Measurements from ENCODE around the gene ADGRV1.

ADGRV1 gene

DNA sequence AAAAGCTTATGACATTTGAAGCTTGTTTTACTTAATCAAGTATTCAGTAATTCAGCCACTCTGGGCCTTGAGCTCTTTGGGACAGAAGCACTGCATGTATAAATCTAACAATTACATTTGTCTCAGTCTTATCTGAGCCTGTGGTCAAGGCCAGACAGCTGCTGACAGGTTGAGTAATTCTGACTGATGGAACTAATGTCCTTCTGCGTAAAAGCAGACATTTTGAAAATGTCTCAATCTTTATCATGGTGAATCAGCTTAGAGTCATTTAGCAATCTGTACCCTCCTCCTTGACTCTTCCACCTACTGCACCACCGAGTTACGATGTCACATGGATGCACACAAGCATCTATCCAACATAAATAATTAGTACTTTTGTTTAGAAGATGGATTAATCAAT, 424.6 kb downstream of the ADGRV1 start:
- H3K27ac ChIP-seq = no peak overlapping the region
- TF ChIP-seq, protein P1, sequence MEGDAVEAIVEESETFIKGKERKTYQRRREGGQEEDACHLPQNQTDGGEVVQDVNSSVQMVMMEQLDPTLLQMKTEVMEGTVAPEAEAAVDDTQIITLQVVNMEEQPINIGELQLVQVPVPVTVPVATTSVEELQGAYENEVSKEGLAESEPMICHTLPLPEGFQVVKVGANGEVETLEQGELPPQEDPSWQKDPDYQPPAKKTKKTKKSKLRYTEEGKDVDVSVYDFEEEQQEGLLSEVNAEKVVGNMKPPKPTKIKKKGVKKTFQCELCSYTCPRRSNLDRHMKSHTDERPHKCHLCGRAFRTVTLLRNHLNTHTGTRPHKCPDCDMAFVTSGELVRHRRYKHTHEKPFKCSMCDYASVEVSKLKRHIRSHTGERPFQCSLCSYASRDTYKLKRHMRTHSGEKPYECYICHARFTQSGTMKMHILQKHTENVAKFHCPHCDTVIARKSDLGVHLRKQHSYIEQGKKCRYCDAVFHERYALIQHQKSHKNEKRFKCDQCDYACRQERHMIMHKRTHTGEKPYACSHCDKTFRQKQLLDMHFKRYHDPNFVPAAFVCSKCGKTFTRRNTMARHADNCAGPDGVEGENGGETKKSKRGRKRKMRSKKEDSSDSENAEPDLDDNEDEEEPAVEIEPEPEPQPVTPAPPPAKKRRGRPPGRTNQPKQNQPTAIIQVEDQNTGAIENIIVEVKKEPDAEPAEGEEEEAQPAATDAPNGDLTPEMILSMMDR (IDR thresholded peaks at IDR 0.05) = no peak
- no peak overlapping the region for H3K4me3 ChIP-seq
- no peak for DNase-seq (ENCODE audit: low spot score)

DNA sequence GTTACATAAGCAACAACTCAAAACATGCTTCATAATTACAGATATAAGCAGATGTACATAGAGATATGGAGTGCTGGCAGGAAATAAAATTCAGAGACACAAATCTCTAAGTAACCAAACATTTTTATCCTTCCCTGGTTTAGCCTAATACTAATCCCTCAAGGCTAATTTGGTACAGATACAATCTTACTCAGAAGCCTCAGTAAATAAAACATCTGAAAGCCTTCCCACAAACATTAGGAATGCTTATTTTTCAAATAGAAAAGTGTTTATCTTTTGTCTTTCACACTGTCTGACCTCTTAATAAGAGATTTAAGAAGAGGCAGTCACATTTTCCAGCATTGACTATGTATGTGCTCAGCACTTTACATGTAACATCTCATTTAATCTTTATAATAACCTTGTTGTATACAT, 425.1 kb downstream of the ADGRV1 start:
- TF ChIP-seq, protein P1 (IDR thresholded peaks at IDR 0.05) = no peak
- Histone ChIP-seq H3K27ac (no peak overlapping the region), H3K4me3 (no peak overlapping the region)
- DNase-seq (ENCODE audit: low spot score) = no peak

DNA sequence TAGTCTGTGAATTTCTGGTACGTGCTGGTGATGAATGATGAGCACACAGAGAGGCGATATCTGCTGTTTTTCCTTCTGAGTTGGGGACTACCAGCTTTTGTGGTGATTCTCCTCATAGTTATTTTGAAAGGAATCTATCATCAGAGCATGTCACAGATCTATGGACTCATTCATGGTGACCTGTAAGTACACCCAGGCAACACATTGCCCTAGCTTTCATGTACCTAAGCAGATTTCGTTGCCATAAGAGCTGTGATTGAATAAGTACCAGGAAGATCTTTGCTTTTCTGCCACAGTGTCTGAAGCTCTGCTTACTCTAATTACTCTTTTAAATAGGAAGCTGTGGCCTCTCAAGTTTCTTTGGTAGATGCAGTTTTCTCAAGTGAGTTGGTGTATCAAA, 426.7 kb downstream of the ADGRV1 start:
- no peak for DNase-seq (ENCODE audit: low spot score)
- no peak overlapping the region for H3K4me3 ChIP-seq
- TF ChIP-seq, protein P1 (IDR thresholded peaks at IDR 0.05) = no peak
- H3K27ac ChIP-seq = no peak overlapping the region

DNA sequence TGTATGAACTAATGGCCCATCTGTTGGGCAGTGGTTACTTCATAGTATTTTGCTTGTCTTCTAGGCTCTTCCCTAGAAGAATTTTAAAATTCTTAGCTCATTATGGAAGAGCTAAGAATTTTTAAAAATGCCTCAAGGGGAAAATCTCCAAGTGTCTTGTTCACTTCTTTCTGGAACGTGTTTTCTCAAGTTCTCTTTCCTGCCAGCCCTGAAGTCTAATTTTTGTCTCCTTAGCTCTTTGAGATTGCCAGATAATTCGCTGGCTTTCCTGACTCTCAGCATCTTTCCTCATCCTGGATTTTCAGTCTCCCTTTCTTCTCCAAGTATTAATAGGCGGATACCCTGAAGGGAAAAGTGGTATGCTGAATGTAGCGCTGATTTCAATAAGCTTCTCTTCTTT, 429.1 kb downstream of the ADGRV1 start:
- DNase-seq (ENCODE audit: low spot score) = no peak
- TF ChIP-seq, protein P1 (IDR thresholded peaks at IDR 0.05) = no peak
- Histone ChIP-seq H3K27ac (no peak overlapping the region), H3K4me3 (no peak overlapping the region)

DNA sequence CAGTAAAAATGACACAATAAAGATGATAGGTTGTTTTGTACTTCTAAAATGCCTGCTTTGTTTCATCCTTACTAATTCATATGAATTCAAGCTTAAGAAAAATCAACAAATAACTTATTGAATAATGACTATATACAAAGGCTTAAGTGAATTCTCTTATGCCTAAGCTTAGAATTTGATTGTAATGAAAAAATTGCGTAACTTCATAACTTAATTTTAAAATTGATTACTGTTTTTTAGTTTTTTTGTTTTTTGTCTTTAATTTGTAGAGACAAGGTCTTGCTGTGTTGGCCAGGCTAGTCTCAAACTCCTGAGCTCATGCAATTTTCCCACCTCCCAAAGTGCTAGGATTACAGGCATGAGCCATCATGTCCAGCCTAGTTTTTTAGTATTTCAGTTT, 432.6 kb downstream of the ADGRV1 start:
- Histone ChIP-seq H3K4me3 (no peak overlapping the region), H3K27ac (no peak overlapping the region)
- TF ChIP-seq, protein P1 (IDR thresholded peaks at IDR 0.05) = no peak
- DNase-seq (ENCODE audit: low spot score) = no peak

DNA sequence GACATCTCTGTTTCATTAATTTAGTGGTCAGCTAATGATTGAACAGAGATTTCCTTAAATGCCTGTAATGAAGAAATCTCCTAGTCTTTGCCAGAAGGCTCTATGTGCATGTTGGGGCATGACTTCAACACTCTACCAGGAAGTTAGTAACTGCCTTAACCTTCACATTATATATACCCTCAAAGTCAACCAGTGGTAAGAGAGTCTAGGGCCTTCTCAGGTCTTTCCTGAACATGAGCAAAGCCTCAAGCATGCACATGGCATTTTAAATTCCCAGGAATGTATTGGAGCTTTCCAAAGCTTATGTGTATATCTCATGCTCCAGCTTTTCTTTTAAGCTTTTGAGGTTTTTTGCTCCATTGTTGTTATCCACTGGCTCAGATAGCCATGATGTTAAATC, 436.2 kb downstream of the ADGRV1 start:
- no peak overlapping the region for H3K27ac ChIP-seq
- no peak for DNase-seq (ENCODE audit: low spot score)
- H3K4me3 ChIP-seq = no peak overlapping the region
- TF ChIP-seq, protein P1 (IDR thresholded peaks at IDR 0.05) = no peak

DNA sequence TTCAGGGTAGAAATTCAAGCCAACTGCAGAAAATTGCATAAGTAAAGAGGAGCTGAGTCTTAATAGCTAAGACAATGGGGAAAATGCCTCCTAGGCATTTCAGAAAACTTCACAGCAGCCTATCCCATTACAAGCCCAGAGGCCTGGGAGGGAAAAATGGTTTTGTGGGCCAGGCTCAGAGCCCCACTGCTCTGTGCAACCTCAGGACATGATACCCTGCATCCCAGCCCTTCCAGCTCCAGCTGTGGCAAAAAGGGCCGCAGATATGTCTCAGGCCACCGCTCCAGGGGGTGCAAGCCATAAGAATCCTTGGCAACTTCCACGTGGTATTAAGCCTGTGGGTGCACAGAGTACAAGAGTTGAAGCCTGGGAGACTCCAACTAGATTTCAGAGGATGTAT, 437.5 kb downstream of the ADGRV1 start:
- TF ChIP-seq, protein P1 (IDR thresholded peaks at IDR 0.05) = no peak
- no peak for DNase-seq (ENCODE audit: low spot score)
- no peak overlapping the region for H3K27ac ChIP-seq
- H3K4me3 ChIP-seq = no peak overlapping the region
